HG03196 (cell line): ENCODE results near the gene PAF1.

ENCODE experiments used
- ATAC-seq: cut with Tn5 transposase; IDR thresholded peaks from one replicate; pipeline ENCODE4 v1.9.1; 2021; ENCODE audit not compliant: unreplicated experiment

Gene PAF1

GRCh38 chr19:39390751-39391437 is at the start of gene PAF1, which contains the start of gene MED29:
PAF1 (minus strand) TSS chr19:39391106; CDS start chr19:39390864, 242 bp downstream.
MED29 (plus strand) TSS chr19:39391378; CDS start chr19:39391423, 45 bp downstream.
- ATAC-seq, result peak; percentile 83

- ATAC-seq, result no peak
Measured at GRCh38 chr19:39438270-39438934, 47.5 kb upstream of the PAF1 start.

- no peak for ATAC-seq
Measured at GRCh38 chr19:39436350-39436716, 45.4 kb upstream of the PAF1 start.

GRCh38 chr19:39435499-39436349 is 44.8 kb upstream of the PAF1 start, which contains the start of gene RPS16:
RPS16 (minus strand) TSS chr19:39435949; CDS start chr19:39435895, 54 bp downstream.
- ATAC-seq, result peak; percentile 81

- no peak for ATAC-seq
Measured at GRCh38 chr19:39434123-39435076, 43.5 kb upstream of the PAF1 start.

- no peak for ATAC-seq
Measured at GRCh38 chr19:39433480-39434079, 42.7 kb upstream of the PAF1 start.

- no peak for ATAC-seq
Measured at GRCh38 chr19:39432677-39433025, 41.7 kb upstream of the PAF1 start.

- ATAC-seq, result no peak
Measured at GRCh38 chr19:39430675-39431593, 40.0 kb upstream of the PAF1 start.

- ATAC-seq, result no peak
Measured at GRCh38 chr19:39428283-39429112, 37.6 kb upstream of the PAF1 start.

GRCh38 chr19:39427707-39428106 is 36.8 kb upstream of the PAF1 start:
- ATAC-seq, result no peak

- ATAC-seq, result no peak
Measured at GRCh38 chr19:39426170-39426569, 35.3 kb upstream of the PAF1 start.

- ATAC-seq, result no peak
Measured at GRCh38 chr19:39425744-39426143, 34.8 kb upstream of the PAF1 start.

- ATAC-seq, result no peak
Measured at GRCh38 chr19:39424934-39425333, 34.0 kb upstream of the PAF1 start.

- no peak for ATAC-seq
Measured at GRCh38 chr19:39423258-39424086, 32.6 kb upstream of the PAF1 start.

- no peak for ATAC-seq
Measured at GRCh38 chr19:39422020-39422419, 31.1 kb upstream of the PAF1 start.

- no peak for ATAC-seq
Measured at GRCh38 chr19:39420769-39421168, 29.9 kb upstream of the PAF1 start.

GRCh38 chr19:39419003-39419402 is 28.1 kb upstream of the PAF1 start:
- no peak for ATAC-seq
